Measurements from ENCODE around the gene FBXO22.

DNA sequence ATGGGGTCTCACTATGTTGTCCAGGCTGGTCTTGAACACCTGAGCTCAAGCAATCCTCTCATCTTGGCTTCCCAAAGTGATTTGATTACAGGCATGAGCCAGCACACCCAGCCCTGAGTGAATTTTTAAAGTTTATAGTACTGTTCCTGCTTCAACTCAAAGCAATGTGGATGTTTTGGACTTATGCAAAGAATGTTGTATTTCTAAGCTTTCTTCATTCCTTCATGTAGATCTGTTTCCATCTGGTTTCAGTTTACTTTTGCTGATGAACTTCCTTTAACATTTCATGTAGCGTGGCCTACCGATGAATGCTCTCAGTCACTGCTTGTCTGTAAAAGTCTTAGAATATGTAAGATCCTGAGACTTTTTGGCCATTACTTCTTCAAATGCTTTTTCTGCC lies 85.4 kb downstream of the FBXO22 start:
- TF ChIP-seq GLIS1 (tag by site-specific recombination; IDR thresholded peaks at IDR 0.05) (no peak), ZNF354C (tag by site-specific recombination; IDR thresholded peaks at IDR 0.05; ENCODE audit: borderline replicate concordance, low read depth) (no peak), ZNF626 (tag by site-specific recombination; IDR thresholded peaks at IDR 0.05) (no peak), ZNF776 (tag by site-specific recombination; IDR thresholded peaks at IDR 0.05; ENCODE audit: borderline replicate concordance) (no peak), ZNF214 (tag by site-specific recombination; IDR thresholded peaks at IDR 0.05; ENCODE audit: borderline replicate concordance) (no peak), ZNF221 (tag by site-specific recombination; IDR thresholded peaks at IDR 0.05; ENCODE audit: borderline replicate concordance) (no peak), ZNF837 (tag by site-specific recombination; IDR thresholded peaks at IDR 0.05) (no peak), ZNF133 (tag by site-specific recombination; IDR thresholded peaks at IDR 0.05) (no peak)
- TF ChIP-seq, protein P1, sequence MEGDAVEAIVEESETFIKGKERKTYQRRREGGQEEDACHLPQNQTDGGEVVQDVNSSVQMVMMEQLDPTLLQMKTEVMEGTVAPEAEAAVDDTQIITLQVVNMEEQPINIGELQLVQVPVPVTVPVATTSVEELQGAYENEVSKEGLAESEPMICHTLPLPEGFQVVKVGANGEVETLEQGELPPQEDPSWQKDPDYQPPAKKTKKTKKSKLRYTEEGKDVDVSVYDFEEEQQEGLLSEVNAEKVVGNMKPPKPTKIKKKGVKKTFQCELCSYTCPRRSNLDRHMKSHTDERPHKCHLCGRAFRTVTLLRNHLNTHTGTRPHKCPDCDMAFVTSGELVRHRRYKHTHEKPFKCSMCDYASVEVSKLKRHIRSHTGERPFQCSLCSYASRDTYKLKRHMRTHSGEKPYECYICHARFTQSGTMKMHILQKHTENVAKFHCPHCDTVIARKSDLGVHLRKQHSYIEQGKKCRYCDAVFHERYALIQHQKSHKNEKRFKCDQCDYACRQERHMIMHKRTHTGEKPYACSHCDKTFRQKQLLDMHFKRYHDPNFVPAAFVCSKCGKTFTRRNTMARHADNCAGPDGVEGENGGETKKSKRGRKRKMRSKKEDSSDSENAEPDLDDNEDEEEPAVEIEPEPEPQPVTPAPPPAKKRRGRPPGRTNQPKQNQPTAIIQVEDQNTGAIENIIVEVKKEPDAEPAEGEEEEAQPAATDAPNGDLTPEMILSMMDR (tag by site-specific recombination; IDR thresholded peaks at IDR 0.05): no peak
- TF ChIP-seq, protein P2, sequence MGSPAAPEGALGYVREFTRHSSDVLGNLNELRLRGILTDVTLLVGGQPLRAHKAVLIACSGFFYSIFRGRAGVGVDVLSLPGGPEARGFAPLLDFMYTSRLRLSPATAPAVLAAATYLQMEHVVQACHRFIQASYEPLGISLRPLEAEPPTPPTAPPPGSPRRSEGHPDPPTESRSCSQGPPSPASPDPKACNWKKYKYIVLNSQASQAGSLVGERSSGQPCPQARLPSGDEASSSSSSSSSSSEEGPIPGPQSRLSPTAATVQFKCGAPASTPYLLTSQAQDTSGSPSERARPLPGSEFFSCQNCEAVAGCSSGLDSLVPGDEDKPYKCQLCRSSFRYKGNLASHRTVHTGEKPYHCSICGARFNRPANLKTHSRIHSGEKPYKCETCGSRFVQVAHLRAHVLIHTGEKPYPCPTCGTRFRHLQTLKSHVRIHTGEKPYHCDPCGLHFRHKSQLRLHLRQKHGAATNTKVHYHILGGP (tag by site-specific recombination; IDR thresholded peaks at IDR 0.05): no peak
- TF ChIP-seq, protein P3, sequence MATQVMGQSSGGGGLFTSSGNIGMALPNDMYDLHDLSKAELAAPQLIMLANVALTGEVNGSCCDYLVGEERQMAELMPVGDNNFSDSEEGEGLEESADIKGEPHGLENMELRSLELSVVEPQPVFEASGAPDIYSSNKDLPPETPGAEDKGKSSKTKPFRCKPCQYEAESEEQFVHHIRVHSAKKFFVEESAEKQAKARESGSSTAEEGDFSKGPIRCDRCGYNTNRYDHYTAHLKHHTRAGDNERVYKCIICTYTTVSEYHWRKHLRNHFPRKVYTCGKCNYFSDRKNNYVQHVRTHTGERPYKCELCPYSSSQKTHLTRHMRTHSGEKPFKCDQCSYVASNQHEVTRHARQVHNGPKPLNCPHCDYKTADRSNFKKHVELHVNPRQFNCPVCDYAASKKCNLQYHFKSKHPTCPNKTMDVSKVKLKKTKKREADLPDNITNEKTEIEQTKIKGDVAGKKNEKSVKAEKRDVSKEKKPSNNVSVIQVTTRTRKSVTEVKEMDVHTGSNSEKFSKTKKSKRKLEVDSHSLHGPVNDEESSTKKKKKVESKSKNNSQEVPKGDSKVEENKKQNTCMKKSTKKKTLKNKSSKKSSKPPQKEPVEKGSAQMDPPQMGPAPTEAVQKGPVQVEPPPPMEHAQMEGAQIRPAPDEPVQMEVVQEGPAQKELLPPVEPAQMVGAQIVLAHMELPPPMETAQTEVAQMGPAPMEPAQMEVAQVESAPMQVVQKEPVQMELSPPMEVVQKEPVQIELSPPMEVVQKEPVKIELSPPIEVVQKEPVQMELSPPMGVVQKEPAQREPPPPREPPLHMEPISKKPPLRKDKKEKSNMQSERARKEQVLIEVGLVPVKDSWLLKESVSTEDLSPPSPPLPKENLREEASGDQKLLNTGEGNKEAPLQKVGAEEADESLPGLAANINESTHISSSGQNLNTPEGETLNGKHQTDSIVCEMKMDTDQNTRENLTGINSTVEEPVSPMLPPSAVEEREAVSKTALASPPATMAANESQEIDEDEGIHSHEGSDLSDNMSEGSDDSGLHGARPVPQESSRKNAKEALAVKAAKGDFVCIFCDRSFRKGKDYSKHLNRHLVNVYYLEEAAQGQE (tag by site-specific recombination; IDR thresholded peaks at IDR 0.05): no peak

All from HEK293 (cell line).